MM.1S (cell line): ENCODE results near the gene EFEMP2.

Experiments used
- DNase-seq: peaks from one replicate; pipeline ENCODE4 v3.0.0-alpha.2; 2015
- H2AFZ ChIP-seq: fragments of 300-600 bp; sonication (generic); 2 replicates; pipeline ENCODE4 v1.6.0; 2016; ENCODE audit warnings: antibody characterized with exemption, low read length
- H3F3A ChIP-seq: fragments of 300-600 bp; sonication (generic); 2 replicates; pipeline ENCODE4 v1.6.1; 2016; ENCODE audit warnings: mild to moderate bottlenecking, antibody characterized with exemption, low read length, moderate library complexity, mixed read lengths; ENCODE audit not compliant: insufficient read depth
- H3K27ac ChIP-seq: fragments of 300-600 bp; sonication (generic); 2 replicates; pipeline ENCODE4 v1.5.1; 2016; ENCODE audit warnings: mild to moderate bottlenecking, low read length
- H3K27me3 ChIP-seq: fragments of 300-600 bp; sonication (generic); replicated peaks from 2 replicates; pipeline ENCODE4 v1.6.0; 2016; ENCODE audit warnings: low read length; ENCODE audit not compliant: insufficient read depth
- H3K36me3 ChIP-seq: fragments of 300-600 bp; sonication (generic); replicated peaks from 2 replicates; pipeline ENCODE4 v1.6.1; 2016; ENCODE audit warnings: mild to moderate bottlenecking, low read length, mixed read lengths; ENCODE audit not compliant: insufficient read depth
- H3K4me1 ChIP-seq: fragments of 300-600 bp; sonication (generic); 2 replicates; pipeline ENCODE4 v1.6.1; 2016; ENCODE audit warnings: low read length, mixed read lengths
- H3K4me2 ChIP-seq: fragments of 300-600 bp; sonication (generic); 2 replicates; pipeline ENCODE4 v1.6.0; 2016; ENCODE audit warnings: low read depth, low read length
- H3K4me3 ChIP-seq: fragments of 300-600 bp; sonication (generic); 2 replicates; pipeline ENCODE4 v1.5.1; 2016; ENCODE audit warnings: low read length, mixed read lengths
- H3K79me2 ChIP-seq: fragments of 300-600 bp; sonication (generic); 2 replicates; pipeline ENCODE4 v1.6.1; 2016; ENCODE audit warnings: mixed run types, low read length, mixed read lengths
- H3K9ac ChIP-seq: fragments of 300-600 bp; sonication (generic); 2 replicates; pipeline ENCODE4 v1.6.1; 2016; ENCODE audit warnings: low read length, mixed read lengths
- H3K9me2 ChIP-seq: fragments of 300-600 bp; sonication (generic); replicated peaks from 2 replicates; pipeline ENCODE4 v1.6.1; 2016; ENCODE audit warnings: mild to moderate bottlenecking, low read length, mixed read lengths; ENCODE audit not compliant: insufficient read depth
- H3K9me3 ChIP-seq: fragments of 300-600 bp; sonication (generic); replicated peaks from 2 replicates; pipeline ENCODE4 v1.6.1; 2016; ENCODE audit warnings: mild to moderate bottlenecking, low read length, mixed read lengths; ENCODE audit not compliant: insufficient read depth
- H4K20me1 ChIP-seq: fragments of 300-600 bp; sonication (generic); 2 replicates; pipeline ENCODE4 v1.6.1; 2016; ENCODE audit warnings: mild to moderate bottlenecking, low read length, moderate library complexity, mixed read lengths; ENCODE audit not compliant: insufficient read depth
- CTCF ChIP-seq: fragments of 300-600 bp; sonication (generic); IDR thresholded peaks from 2 replicates; pipeline ENCODE4 v1.5.1; 2016; ENCODE audit warnings: antibody characterized with exemption, low read length, mixed read lengths
- EZH2 ChIP-seq: fragments of 300-600 bp; sonication (generic); optimal IDR thresholded peaks from 2 replicates; pipeline ENCODE3; 2017; ENCODE audit warnings: low read depth, mild to moderate bottlenecking, antibody characterized with exemption, low read length, mixed read lengths
- EZH2phosphoT487 ChIP-seq: fragments of 300-600 bp; sonication (generic); IDR thresholded peaks from 2 replicates; pipeline ENCODE4 v1.6.1; 2018; ENCODE audit warnings: antibody characterized with exemption, low read length

Gene EFEMP2

GRCh38 chr11:65869643-65870306 is 2.8 kb downstream of the EFEMP2 start:
- 0 out of 2 replicates have a peak, but pooled peaks cover 4% of the 10 kb centered on the region for H3K4me1 ChIP-seq
- H3K79me2 ChIP-seq: no peaks in the 10 kb centered on the region
- H3K27me3 ChIP-seq: no peaks in the 10 kb centered on the region
- H3K36me3 ChIP-seq: no peaks in the 10 kb centered on the region; the same call in 1 of the 2 replicates
- no peaks in the 10 kb centered on the region for H4K20me1 ChIP-seq
- no peaks in the 10 kb centered on the region for H3K9me2 ChIP-seq
- no peak overlapping the region for H3K27ac ChIP-seq
- H3K9me3 ChIP-seq: no peaks in the 10 kb centered on the region
- no peak overlapping the region for H3K9ac ChIP-seq
- TF ChIP-seq EZH2 (no peak), CTCF (no peak), EZH2phosphoT487 (no peak)
- no peaks in the 10 kb centered on the region; the same call in 1 of the 2 replicates for H3F3A ChIP-seq
- no peak overlapping the region for H2AFZ ChIP-seq
- no peak for DNase-seq
- H3K4me3 ChIP-seq: no peak overlapping the region
- no peak overlapping the region for H3K4me2 ChIP-seq

- Histone ChIP-seq H3K36me3 (no peaks in the 10 kb centered on the region; the same call in 1 of the 2 replicates), H3K27ac (no peak overlapping the region), H3F3A (no peaks in the 10 kb centered on the region; the same call in 1 of the 2 replicates), H3K9me3 (no peaks in the 10 kb centered on the region), H3K9me2 (no peaks in the 10 kb centered on the region), H3K9ac (no peak overlapping the region), H3K27me3 (no peaks in the 10 kb centered on the region), H4K20me1 (no peaks in the 10 kb centered on the region), H3K4me3 (no peak overlapping the region), H3K4me2 (no peak overlapping the region), H2AFZ (no peak overlapping the region), H3K79me2 (no peaks in the 10 kb centered on the region), H3K4me1 (0 out of 2 replicates have a peak, but pooled peaks cover 4% of the 10 kb centered on the region)
- no peak for TF ChIP-seq EZH2phosphoT487
- no peak for TF ChIP-seq EZH2
- no peak for TF ChIP-seq CTCF
- no peak for DNase-seq
Measured at GRCh38 chr11:65868907-65869306, 3.7 kb downstream of the EFEMP2 start.

- Histone ChIP-seq H3K79me2 (peaks cover 4% of the 10 kb centered on the region), H3K9me2 (no peaks in the 10 kb centered on the region), H3K36me3 (no peaks in the 10 kb centered on the region; the same call in 1 of the 2 replicates), H3K4me2 (no peak overlapping the region), H3K27me3 (no peaks in the 10 kb centered on the region), H3K9ac (no peak overlapping the region), H3K27ac (no peak overlapping the region), H3K9me3 (no peaks in the 10 kb centered on the region), H3K4me1 (0 out of 2 replicates have a peak, but pooled peaks cover 3% of the 10 kb centered on the region), H4K20me1 (no peaks in the 10 kb centered on the region), H2AFZ (no peak overlapping the region), H3F3A (no peaks in the 10 kb centered on the region; the same call in 1 of the 2 replicates), H3K4me3 (no peak overlapping the region)
- no peak for TF ChIP-seq EZH2
- no peak for DNase-seq
Measured at GRCh38 chr11:65868076-65868667, 4.4 kb downstream of the EFEMP2 start.
